T-helper 22 cell (primary cell): ENCODE measurements around the gene DGCR2.

Experiments
- DNase-seq: peaks from one replicate; pipeline ENCODE4 v3.0.0-alpha.2; 2020; ENCODE audit warnings: low read depth

DGCR2 gene

DNA sequence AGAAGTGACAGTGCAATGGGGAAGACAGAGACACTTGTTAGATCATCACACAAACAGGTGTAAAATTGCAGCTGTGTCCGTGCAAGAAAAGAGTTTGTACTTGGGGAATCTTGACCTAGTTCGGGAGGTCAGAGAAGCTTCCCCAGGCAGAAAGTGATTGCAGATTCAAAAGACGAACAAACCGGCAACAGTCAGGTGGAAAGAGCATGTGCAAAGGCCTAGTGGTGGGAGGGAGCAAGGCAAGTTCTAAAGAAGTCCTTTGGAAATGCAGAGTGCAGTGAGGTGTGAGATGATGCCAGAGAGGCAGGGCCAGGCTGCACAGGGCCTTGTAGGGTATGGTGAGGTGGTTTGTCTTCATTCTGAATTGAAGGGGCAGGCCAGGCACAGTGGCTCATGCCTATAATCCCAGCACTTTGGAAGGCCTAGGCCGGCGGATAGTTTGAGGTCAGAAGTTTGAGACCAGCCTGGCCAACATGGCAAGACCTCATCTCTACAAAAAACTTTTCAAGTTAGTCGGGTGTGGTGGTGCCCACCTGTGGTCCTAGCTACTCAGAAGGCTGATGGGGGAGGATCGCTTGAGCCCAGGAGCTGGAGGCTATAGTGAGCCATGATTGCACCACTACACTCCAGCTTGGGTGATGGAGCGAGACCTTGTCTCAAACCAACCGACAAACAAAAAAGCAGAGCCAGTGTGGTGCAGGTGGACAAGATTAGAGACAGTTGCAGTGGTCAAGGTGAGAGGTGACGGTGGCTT is 24.2 kb upstream of the DGCR2 start:
- DNase-seq: no peak

DNA sequence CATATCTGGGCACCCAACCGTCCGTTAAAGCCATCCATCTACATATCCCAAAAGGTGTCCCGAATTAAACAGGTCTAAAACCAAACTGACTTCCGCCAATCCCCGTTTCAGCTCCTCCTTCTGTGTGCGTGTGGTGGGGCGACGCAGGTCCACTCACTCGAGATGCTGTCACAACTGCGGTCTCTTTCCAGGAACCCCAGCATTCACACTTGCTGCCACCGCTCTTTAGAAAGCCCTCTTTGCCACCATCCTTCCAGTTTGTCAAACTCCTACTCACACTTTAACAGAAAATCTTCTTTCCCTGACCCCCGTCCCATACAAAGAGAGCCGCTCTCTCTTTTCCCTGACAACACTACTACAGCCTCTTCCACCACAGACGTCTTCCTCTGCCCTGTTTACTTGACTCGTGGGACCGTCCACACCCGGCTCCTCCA is 21.8 kb upstream of the DGCR2 start:
- no peak for DNase-seq

DNA sequence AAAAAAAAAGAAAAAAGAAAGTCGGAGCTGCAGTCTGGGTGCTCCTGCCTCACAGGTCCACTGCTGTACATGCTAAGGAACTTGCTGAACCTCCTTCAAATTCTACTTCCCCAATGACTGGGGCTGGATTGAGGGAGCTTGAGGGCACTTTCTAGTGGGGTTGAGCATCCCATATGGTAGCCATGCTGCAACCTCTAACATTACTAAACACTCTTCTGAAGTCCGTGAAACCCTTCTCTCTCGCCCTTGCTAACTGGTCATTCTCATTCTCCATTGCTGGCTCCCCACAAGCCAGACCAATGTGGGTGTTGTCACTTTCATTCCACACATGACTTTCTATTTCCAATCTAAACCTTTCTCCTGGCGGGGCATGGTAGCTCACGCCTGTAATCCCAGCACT is 21.0 kb upstream of the DGCR2 start:
- no peak for DNase-seq

DNA sequence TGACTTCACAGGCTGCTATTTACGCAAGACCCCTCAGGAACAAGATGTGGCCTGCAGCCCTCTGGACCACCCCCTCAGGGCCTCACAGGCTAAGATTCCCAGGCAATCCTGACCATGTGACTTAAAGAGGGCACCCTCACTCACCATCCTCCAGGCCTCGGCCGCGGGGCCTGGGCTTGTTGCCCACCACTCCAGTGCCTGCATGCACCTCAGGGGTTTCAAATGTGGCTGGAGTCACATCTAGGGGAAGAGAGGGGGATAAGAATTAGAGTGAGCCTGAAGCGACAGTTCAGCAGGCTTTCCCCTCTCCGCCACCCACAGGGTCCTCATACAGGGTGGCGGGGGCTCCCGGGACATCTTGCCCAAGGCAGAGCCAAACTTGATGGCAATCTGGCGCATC is 20.2 kb upstream of the DGCR2 start:
- no peak for DNase-seq

DNA sequence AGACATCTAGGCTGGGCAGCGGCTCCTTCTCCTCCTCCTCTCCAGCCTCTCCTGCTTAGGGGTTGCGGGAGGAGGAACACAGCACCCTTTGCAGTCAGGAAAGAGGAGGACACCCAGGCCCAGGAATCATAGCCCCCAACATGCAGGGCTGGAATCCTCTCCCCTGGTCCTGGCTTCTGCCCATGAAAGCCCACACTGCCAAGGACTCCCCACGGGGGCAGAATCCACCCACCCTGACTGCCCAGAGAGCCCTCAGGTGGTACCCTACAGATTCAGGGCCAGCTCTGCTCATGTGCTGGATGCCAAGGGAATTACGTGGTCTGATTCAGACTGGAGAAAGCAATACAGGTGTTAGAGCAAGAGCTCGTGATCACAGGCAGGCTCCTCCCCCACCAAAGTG is 17.8 kb upstream of the DGCR2 start:
- no peak for DNase-seq

- no peak for DNase-seq
These were observed 16.8 kb upstream of the DGCR2 start for GRCh38 chr22:19139001-19139356.

- no peak for DNase-seq
These were observed 16.2 kb upstream of the DGCR2 start for GRCh38 chr22:19138217-19139000.

DNA sequence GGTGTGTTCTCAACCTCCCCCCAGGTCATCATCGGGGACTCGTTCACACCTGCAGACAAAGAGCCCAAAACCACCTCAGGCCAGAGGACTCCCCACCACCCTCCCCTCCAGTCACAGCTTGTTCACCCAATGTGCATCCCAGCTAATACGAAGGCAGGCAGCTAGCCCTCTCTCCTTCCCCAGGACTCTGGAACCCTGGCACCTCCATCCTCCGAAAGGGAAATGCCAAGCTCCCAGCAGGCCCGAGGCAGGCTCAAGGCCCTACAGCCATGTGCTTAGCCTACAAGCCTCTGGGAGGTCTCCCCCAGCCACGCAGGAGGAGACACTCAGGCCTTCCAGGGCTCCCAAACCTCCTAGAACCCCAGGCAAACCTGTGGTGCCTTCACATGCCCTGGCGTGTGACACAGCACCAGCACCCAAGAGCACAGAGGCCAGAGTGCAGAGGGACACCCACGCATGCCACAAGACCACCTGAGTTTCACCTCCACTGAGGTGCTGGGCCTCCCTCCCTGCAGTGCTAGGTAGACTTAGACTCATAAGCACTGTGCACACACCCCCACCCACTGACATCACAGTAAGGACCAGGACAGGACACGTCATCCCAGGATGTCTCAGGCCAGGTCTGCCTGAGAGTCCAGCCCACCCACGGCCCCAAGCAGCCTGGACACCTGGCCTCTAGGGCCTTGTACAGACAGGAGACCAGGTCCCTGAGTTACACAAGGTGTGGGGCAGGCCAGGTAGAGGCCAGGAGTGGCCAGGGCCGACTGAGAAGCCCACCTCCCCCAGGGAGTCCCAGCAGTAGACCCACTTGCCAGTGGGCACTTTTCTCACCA is 15.4 kb upstream of the DGCR2 start:
- DNase-seq: no peak

GRCh38 chr22:19136915-19137314 is 14.7 kb upstream of the DGCR2 start:
- DNase-seq: no peak

DNA sequence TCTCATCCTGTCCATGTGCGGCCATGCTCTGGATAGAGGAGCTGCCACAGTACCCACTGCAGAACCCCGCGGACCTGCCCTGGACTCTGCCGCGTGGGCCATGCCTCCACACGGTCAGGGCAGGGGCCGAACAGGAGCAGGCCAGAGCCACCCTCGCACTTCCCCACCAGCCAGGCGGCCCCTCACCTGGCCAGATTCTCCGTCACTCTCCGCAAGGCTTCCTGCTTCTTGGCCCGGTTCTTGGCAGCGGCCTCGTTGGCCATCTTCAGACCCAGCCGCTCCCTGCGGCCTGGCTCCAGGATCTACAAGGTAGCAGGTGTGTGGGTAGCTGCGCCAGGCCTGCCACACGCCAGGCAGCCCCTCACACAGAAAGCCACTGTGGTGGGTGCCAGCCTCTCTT is 12.7 kb upstream of the DGCR2 start:
- no peak for DNase-seq

DNA sequence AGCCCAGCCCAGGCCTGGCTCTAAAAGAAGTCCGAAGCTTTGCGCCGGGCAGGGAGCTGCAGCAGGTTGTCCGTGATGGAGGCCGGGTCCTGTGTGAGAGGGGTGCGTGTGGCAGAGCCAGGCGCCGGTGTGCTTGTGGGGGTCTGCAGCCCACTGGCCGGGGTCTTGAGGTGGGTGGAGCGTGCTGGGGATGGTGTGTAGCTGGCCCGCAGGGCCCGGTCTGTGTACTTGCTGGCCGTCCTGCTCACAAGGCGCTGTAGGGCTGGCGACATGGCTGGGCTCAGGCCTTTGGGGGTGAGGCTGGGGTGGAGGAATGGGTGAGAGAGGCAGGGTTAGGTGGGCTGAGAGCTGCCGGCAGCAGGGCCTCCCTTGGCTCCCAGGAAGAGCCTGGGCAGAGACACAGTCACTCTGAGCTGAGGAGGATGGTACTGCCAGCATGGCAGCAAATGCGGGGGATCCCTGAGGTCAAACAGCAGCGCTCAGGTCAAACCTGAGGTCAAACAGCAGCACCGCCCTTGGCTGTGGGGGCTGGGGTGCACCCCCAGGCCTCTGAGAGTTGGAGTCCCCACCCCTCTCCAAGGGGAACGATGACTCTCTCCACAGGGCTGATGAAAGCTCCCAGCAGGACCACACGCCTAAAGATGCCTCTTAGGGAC is 12.1 kb upstream of the DGCR2 start:
- no peak for DNase-seq

- DNase-seq: no peak
These were observed 11.3 kb upstream of the DGCR2 start for GRCh38 chr22:19133561-19133960.

- DNase-seq: no peak
These were observed 10.6 kb upstream of the DGCR2 start for GRCh38 chr22:19132693-19133400.

DNA sequence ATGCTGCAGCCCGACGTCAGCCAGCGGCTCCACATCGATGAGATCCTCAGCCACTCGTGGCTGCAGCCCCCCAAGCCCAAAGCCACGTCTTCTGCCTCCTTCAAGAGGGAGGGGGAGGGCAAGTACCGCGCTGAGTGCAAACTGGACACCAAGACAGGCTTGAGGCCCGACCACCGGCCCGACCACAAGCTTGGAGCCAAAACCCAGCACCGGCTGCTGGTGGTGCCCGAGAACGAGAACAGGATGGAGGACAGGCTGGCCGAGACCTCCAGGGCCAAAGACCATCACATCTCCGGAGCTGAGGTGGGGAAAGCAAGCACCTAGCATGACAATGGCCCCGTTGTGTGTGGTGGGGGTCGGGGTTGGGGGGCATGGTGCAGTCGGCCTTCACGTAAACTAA is 9.9 kb upstream of the DGCR2 start:
- DNase-seq: no peak

DNA sequence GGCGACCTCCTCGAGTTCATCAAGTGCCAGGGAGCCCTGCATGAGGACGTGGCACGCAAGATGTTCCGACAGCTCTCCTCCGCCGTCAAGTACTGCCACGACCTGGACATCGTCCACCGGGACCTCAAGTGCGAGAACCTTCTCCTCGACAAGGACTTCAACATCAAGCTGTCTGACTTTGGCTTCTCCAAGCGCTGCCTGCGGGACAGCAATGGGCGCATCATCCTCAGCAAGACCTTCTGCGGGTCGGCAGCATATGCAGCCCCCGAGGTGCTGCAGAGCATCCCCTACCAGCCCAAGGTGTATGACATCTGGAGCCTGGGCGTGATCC is 9.4 kb upstream of the DGCR2 start:
- DNase-seq: no peak

DNA sequence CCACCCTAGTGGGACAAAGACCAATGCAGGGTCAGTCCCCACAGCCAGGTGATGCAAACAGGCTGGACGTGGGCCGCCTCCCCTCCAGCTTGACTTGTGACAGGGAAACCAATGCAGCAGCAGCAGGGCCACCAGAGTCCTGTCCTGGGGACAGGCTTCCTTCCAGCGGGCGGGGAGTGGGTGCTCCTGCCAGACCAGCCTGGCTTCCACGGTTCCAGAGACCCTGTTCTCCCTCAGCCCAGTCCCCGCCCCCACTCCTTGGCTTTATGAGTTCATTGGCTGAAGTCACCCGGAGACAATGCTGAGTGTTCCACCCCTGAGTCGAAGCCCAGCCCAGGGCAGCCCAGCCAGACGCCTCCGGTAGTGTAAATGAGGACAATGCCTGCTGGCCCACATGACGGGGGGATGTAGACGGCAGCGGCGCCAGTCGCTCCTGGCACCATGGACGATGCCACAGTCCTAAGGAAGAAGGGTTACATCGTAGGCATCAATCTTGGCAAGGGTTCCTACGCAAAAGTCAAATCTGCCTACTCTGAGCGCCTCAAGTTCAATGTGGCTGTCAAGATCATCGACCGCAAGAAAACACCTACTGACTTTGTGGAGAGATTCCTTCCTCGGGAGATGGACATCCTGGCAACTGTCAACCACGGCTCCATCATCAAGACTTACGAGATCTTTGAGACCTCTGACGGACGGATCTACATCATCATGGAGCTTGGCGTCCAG is 8.9 kb upstream of the DGCR2 start, which contains the start of gene TSSK2:
TSSK2 (plus strand) TSS at position 350 of the 726 bp plus-strand sequence; CDS start at position 442, 92 bp downstream.
- no peak for DNase-seq

DNA sequence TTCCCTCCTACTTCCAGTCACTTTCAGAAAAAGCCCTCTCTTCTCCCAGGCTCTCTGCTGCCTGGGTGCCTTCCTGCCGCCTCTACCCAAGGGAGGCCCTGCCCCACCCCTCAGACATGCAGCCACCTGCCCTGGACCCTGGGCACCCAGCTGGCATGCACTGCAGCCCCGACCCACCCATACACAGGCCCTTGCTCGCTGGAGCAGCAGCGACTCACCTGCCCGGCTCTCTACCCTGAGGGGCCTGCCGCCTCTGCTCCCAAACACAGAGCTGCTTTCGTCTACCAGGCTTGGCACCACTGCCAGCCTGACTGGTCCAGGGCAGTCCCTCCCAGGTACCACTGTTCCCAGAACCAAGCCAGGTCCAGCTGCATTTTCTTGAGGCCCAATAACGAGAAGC is 7.7 kb upstream of the DGCR2 start:
- no peak for DNase-seq

DNA sequence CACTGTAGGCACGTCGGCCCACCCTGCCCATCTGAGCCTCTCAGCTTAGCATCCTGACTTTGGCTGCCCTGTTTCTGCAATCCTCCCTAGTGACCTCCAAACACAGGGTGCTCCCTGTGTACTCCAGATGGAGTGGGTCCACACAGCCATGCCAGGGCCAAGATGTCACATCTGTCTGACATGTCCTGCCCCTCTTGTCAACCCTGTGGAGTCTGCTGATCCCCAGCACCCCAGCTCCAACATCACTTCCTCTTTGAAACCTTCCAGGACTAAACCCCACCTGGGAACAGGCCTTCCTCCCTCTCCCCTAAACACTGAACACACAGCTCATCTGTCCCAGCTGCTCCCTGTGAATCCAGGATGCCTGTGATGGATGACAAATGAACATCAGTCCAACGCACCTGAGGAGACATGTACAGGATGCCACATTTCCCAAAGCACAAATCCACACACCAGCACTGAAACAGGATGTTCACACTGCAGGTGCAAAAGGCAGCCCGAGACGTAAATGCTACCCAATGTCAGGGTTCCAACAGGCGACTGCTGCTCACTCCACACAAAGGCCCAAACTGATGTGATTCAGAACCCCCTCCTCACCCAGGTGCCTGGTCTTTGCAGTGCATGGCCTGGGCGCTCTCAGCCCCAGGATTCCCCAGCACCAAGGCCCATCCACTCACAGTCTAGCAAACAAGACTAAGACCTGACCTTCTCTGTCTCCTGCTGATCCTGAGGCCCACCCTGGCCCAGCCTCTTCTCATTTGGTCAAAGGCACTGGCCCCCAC is 6.9 kb upstream of the DGCR2 start:
- no peak for DNase-seq

DNA sequence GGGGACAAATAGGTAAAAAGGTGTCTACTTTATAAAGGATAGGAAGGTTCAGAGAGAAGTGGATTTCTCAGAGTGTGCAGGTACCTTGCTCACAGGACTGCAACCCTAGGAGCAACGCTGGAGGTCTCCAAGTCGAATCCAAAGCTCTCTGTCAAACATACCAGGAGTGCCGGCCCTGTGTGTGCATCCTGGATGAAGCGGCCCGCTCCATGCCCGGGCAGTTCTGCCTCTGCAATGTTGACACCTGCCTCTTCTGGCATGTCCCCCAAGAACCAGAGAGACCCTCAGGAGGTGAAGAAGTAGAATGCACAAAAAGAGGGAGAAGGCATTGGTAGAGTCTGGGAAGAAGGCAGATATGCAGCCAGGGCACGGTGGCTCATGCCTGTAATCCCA is 5.8 kb upstream of the DGCR2 start:
- no peak for DNase-seq

DNA sequence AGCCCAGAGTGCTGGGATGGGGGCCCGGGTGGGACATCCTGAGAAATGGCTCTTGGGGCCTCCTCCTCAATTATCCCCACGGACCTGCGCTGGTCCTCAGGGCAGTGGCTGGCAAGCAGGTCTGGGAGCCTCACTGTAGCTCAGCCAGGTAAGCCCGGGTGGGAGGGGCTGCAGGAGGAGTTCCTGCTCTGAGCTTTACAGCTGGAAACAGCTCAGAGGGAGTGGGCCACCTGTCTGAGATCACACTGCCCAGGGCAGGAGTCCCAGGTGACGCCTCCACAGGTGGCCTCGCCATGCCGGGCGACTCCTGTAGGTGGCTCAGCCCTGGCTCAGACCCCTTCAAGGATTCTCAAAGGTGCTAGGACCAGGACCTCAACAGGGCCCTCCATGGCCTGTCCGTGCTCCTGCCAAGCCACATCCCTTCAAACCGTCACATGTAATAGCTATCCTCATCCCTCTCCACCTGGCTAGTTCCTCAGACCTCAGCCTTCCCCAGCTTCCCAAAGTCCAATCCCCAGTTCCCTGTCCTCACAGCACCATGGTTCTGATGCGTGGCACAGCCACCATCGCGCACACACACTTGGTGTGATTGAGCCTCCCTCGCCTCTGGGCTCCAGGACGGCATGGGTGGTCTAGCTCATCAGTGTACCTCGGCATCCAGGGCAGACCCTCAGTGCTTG is 5.3 kb upstream of the DGCR2 start:
- DNase-seq: no peak
